ENCODE data around the gene SAMD13. TPM values are rescaled to one million over a fixed set of nuclear protein-coding genes. Genes with fewer than 3 reads are reported as not detected.

Gene SAMD13
- total RNA-seq (2022; extraction: Qiagen RNA extraction) = 0.46 to 0.63 TPM (median 0.52 TPM) in 5 replicates

DNA sequence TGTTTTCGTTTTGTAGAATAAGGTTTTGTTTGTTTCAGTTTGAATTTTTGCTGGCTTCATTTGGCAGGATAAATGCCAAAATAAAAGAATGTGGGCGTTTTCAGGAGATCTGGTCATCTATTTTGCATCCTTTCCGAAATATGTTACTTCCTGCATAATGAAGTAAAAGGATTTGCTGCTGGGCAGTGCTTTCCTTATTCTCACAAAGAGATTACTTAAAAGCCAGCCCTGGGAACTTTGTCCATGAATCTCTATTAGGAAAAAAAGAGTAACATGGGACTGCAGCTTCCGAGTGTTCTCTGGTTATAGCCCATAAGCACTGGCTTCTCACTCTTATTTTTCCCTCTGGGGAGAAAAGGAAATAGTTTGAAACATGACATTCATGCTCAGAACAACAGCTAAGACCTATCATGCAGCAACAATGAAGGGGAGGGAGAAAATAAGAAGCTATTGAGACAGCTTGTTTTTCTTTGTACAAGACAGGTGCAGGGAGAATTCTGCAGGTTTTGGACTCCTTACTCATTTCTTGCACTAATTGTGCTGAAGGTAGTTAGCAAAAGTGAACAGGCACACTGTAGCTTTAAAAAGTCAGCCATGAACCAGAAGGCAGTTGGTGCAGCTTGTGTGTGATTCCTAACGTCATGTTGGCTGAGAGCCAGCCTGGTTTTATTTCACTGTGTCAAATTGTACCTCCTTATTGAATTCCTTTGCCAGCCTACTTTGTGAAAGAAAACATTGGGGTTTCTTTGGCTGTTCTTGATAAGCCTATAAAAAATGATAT, at the start of gene SAMD13:
TSS of gene SAMD13 (plus strand) at position 705 of the 781 bp plus-strand sequence. CDS start 1,527 bp downstream, outside the sequence.

GRCh38 chr1:84398175-84399155, 97.0 kb downstream of the SAMD13 start, which contains the start of gene DNASE2B:
Gene DNASE2B (plus strand): TSS chr1:84398484. CDS start chr1:84398565, 81 bp downstream.

Other genes with a start within 250 kb of the SAMD13 start
- gene PRKACB, start 157.4 kb upstream of the SAMD13 start, total RNA-seq (2022; extraction: Qiagen RNA extraction) = 6.2 to 9.1 TPM (median 7.7 TPM) in 5 replicates
- 0.06 TPM in 1 of 5 replicates, not detected in the others for gene DNASE2B, start 96.8 kb downstream of the SAMD13 start, total RNA-seq (2022; extraction: Qiagen RNA extraction)
- 27.8 to 34.9 TPM (median 30.7 TPM) in 5 replicates for gene RPF1, start 177.6 kb downstream of the SAMD13 start, total RNA-seq (2022; extraction: Qiagen RNA extraction)
- 0.66 to 1.1 TPM (median 0.80 TPM) in 4 of 5 replicates, not detected in the other for gene SPATA1, start 204.7 kb downstream of the SAMD13 start, total RNA-seq (2022; extraction: Qiagen RNA extraction)
- 178 to 202 TPM (median 189 TPM) in 5 replicates for gene GNG5, start 204.9 kb downstream of the SAMD13 start, total RNA-seq (2022; extraction: Qiagen RNA extraction)